ENCODE data around the gene SH3BGR. TPM values are rescaled to one million over a fixed set of nuclear protein-coding genes. Genes with fewer than 3 reads are reported as not detected.

The SH3BGR gene
- total and polyA plus RNA-seq, 2 of the 4 experiments (the other 2 are of a cell fraction) = 1.6 to 2.0 TPM

- dilution Hi-C loops (cut with HindIII; ENCODE audit: low sequenced_read_pairs, unreplicated experiment) = no loop called here
- H3K18ac ChIP-seq (ENCODE audit: low read depth, low read length) = no peak overlapping the region
- H3K4ac ChIP-seq (ENCODE audit: low read depth, low read length) = no peak overlapping the region
- H4K8ac ChIP-seq (ENCODE audit: low read depth in 2 of 2, low read length in 2 of 2) = no peak overlapping the region
- no CpG with 5 or more reads among the region's 2 CpGs for WGBS, 2 experiments (ENCODE audit: extremely low coverage in 2 of 2, insufficient read length in 1 of 2)
- BruUV-seq (replicated peaks) = no TSS peak
- POLR2A ChIA-PET (ENCODE audit: unreplicated experiment) = no interaction called here
- in situ Hi-C loops (cut with MboI; ENCODE audit: low sequenced_read_pairs) = no loop called here
- CTCF ChIA-PET = interaction anchor here (0.6 to 0.7 kb wide), 2 partner anchors 41 to 1116 kb away, joined by 3 read pairs; no protein-coding TSS in a partner anchor
- no peak overlapping the region for H3K4me3 ChIP-seq (ENCODE audit: insufficient read depth, low read depth, low read length)
- H3K9me3 ChIP-seq (ENCODE audit: control insufficient read depth, insufficient read depth, low read length) = no peaks in the 10 kb centered on the region
- peaks cover 3% of the 10 kb centered on the region; the same call in 1 of the 2 replicates for H3K9me1 ChIP-seq (ENCODE audit: insufficient read depth, low read length)
- intact Hi-C loops (cut with micrococcal nuclease) = no loop called here
- H2AK5ac ChIP-seq (ENCODE audit: low read depth, low read length) = no peak overlapping the region
- peaks cover 6% of the 10 kb centered on the region; the same call in 1 of the 2 replicates for H3K4me1 ChIP-seq (ENCODE audit: control insufficient read depth, insufficient read depth, low read length)
- H3K56ac ChIP-seq (ENCODE audit: extremely low read depth, insufficient read depth, low read length) = no peak overlapping the region
- no peak overlapping the region for H2BK120ac ChIP-seq (ENCODE audit: low read depth, low read length)
- H2AK9ac ChIP-seq (replicated peaks; ENCODE audit: low read depth, low read length, poor library complexity) = no peak overlapping the region
- 0 out of 2 replicates have a peak overlapping the region, but pooled peaks have one; percentile 68 for H3K23ac ChIP-seq (ENCODE audit: low read depth, low read length)
- no peak overlapping the region; the same call in 1 of the 2 replicates for H3K4me2 ChIP-seq (ENCODE audit: low read depth, low read length)
- no peak for TF ChIP-seq MAFK (IDR thresholded peaks at IDR 0.05; ENCODE audit: low read depth, low read length)
- no peak for TF ChIP-seq ELK1 (IDR thresholded peaks at IDR 0.05; ENCODE audit: borderline replicate concordance, low read depth, low read length)
- TF ChIP-seq USF2 (IDR thresholded peaks at IDR 0.05; ENCODE audit: low read depth, low read length) = no peak
- no peak for TF ChIP-seq CHD1 (IDR thresholded peaks at IDR 0.05; ENCODE audit: low read depth, low read length)
- no peak for TF ChIP-seq FOS (IDR thresholded peaks at IDR 0.05; ENCODE audit: low read depth, low read length)
- no peak for TF ChIP-seq MXI1 (IDR thresholded peaks at IDR 0.05; ENCODE audit: borderline replicate concordance, low read depth, low read length)
- no peak for TF ChIP-seq RCOR1 (IDR thresholded peaks at IDR 0.05; ENCODE audit: insufficient replicate concordance, low read length)
- TF ChIP-seq MAZ (IDR thresholded peaks at IDR 0.05; ENCODE audit: borderline replicate concordance, low read depth, low read length) = no peak
- TF ChIP-seq BHLHE40 (IDR thresholded peaks at IDR 0.05; ENCODE audit: low read depth, low read length) = no peak
- no peak for TF ChIP-seq SMC3 (IDR thresholded peaks at IDR 0.05; ENCODE audit: low read depth, low read length)
- TF ChIP-seq RFX5 (IDR thresholded peaks at IDR 0.05; ENCODE audit: low read depth, low read length) = no peak
- no peak for TF ChIP-seq POLR2A (IDR thresholded peaks at IDR 0.05; ENCODE audit: low read depth, low read length)
- TF ChIP-seq RAD21 (IDR thresholded peaks at IDR 0.05; ENCODE audit: low read length) = no peak
- TF ChIP-seq NFE2L2 (IDR thresholded peaks at IDR 0.05; ENCODE audit: low read depth, low read length) = no peak
- no peak for TF ChIP-seq CEBPB (IDR thresholded peaks at IDR 0.05; ENCODE audit: low read depth, low read length)
- no peak for TF ChIP-seq CTCF (conservative IDR thresholded peaks at IDR 0.05; ENCODE audit: low read depth, low read length)
- DNase-seq (no peak), ATAC-seq (ENCODE audit: low read depth) (peak; percentile 24; the same call in 1 of the 2 replicates)
- no peak overlapping the region for H3K9ac ChIP-seq (ENCODE audit: low read depth, low read length)
- no peak overlapping the region for H3K27ac ChIP-seq (ENCODE audit: insufficient read depth, low read length)
- no peaks in the 10 kb centered on the region for H3K36me3 ChIP-seq (ENCODE audit: control insufficient read depth, insufficient read depth, low read length)
- H2BK15ac ChIP-seq (ENCODE audit: low read depth, low read length) = no peak overlapping the region
- H3K79me1 ChIP-seq (ENCODE audit: low read depth in 1 of 2, low read length in 2 of 2) = no peaks in the 10 kb centered on the region
- no peak overlapping the region for H4K91ac ChIP-seq (ENCODE audit: insufficient read depth, low read depth, low read length)
- H2BK20ac ChIP-seq (ENCODE audit: low read depth, low read length) = no peak overlapping the region
- no peak overlapping the region for H4K5ac ChIP-seq (ENCODE audit: low read depth, low read length)
- H3K27me3 ChIP-seq (ENCODE audit: control insufficient read depth, insufficient read depth, low read length) = no peaks in the 10 kb centered on the region
- H2AFZ ChIP-seq (replicated peaks; ENCODE audit: low read length, poor library complexity) = no peak overlapping the region
- no peak overlapping the region for H2BK5ac ChIP-seq (ENCODE audit: low read depth, low read length, poor library complexity, severe bottlenecking)
- no peaks in the 10 kb centered on the region for H4K20me1 ChIP-seq (ENCODE audit: insufficient read depth, low read length)
- 0 out of 2 replicates have a peak overlapping the region, but pooled peaks have one; percentile 52 for H3K14ac ChIP-seq (replicated peaks; ENCODE audit: low read depth, low read length)
These were observed 20.8 kb upstream of the SH3BGR start for GRCh38 chr21:39430954-39431353.

All from IMR-90 (cell line).